T47D (cell line): ENCODE results near the gene ETV7.

Experiments
- DNase-seq, 2 experiments: peaks; one replicate each; pipeline versions ENCODE4 v3.0.0 to v3.0.0-alpha.2; 2011 to 2012; ENCODE audit warnings: low read depth in 1 of 2, low spot score in 1 of 2
- JUND ChIP-seq: IDR thresholded peaks from 2 replicates; pipeline ENCODE4 v1.6.1; 2012; ENCODE audit warnings: low read depth
- in situ Hi-C: cut with HindIII; loops from 2 replicates; pipeline ENCODE4 v1.10.0; 2016; ENCODE audit warnings: low sequenced_read_pairs, low pct_unique_long_range_greater_than_20kb

Gene ETV7

GRCh38 chr6:36380166-36380565 is 7.3 kb downstream of the ETV7 start:
- TF ChIP-seq JUND = no peak
- DNase-seq = no peak
- in situ Hi-C loops = no loop called here

- in situ Hi-C loops = no loop called here
- DNase-seq = no peak
- TF ChIP-seq JUND = no peak
Measured at GRCh38 chr6:36378936-36379335, 8.5 kb downstream of the ETV7 start.

GRCh38 chr6:36378243-36378920 is 9.1 kb downstream of the ETV7 start:
- DNase-seq = no peak
- no peak for TF ChIP-seq JUND
- in situ Hi-C loops = no loop called here

- no peak for DNase-seq
- TF ChIP-seq JUND = no peak
- in situ Hi-C loops = no loop called here
Measured at GRCh38 chr6:36377594-36377993, 9.9 kb downstream of the ETV7 start.

- no peak for TF ChIP-seq JUND
- in situ Hi-C loops = no loop called here
- DNase-seq = no peak
Measured at GRCh38 chr6:36376742-36377141, 10.7 kb downstream of the ETV7 start.

- TF ChIP-seq JUND = no peak
- no peak for DNase-seq
- in situ Hi-C loops = no loop called here
Measured at GRCh38 chr6:36376183-36376582, 11.3 kb downstream of the ETV7 start.

- no peak for DNase-seq
- in situ Hi-C loops = no loop called here
- TF ChIP-seq JUND = no peak
Measured at GRCh38 chr6:36375644-36376155, 11.8 kb downstream of the ETV7 start.

GRCh38 chr6:36374972-36375371 is 12.5 kb downstream of the ETV7 start:
- TF ChIP-seq JUND = no peak
- in situ Hi-C loops = no loop called here
- DNase-seq = no peak

GRCh38 chr6:36374194-36374593 is 13.3 kb downstream of the ETV7 start:
- TF ChIP-seq JUND = no peak
- in situ Hi-C loops = no loop called here
- no peak for DNase-seq

- no peak for TF ChIP-seq JUND
- in situ Hi-C loops = no loop called here
- DNase-seq = peak in 1 of 2 experiments; percentile 57
Measured at GRCh38 chr6:36373368-36374019, 14.0 kb downstream of the ETV7 start.

GRCh38 chr6:36372088-36372487 is 15.4 kb downstream of the ETV7 start:
- no peak for DNase-seq
- in situ Hi-C loops = no loop called here
- no peak for TF ChIP-seq JUND

GRCh38 chr6:36371211-36371610 is 16.3 kb downstream of the ETV7 start:
- no peak for TF ChIP-seq JUND
- DNase-seq = no peak
- in situ Hi-C loops = no loop called here

- TF ChIP-seq JUND = no peak
- DNase-seq = no peak
Measured at GRCh38 chr6:36370638-36371037, 16.8 kb downstream of the ETV7 start.

More at GRCh38 chr6:36370638-36371037, 16.8 kb downstream of the ETV7 start:
- in situ Hi-C loops = no loop called here
